ENCODE measurements around the gene PGAM1. TPM values are rescaled to one million over a fixed set of nuclear protein-coding genes. Genes with fewer than 3 reads are reported as not detected.

Gene PGAM1
- polyA plus RNA-seq, 3 donors = 276 to 749 (median 498) TPM

- no peaks in the 10 kb centered on the region for H3K9me3 Mint-ChIP-seq
- Histone ChIP-seq H2AFZ (ENCODE audit: insufficient read depth, low read depth, low read length, poor library complexity, severe bottlenecking) (no peak overlapping the region), H3K4me1 (ENCODE audit: control insufficient read depth in 1 of 2, insufficient read depth in 2 of 2, low read length in 2 of 2) (no peaks in the 10 kb centered on the region), H3K9me3 (replicated peaks in 1 of 2; ENCODE audit: control insufficient read depth in 1 of 2, insufficient read depth in 1 of 2, low read length in 2 of 2) (no peaks in the 10 kb centered on the region), H3K9ac (ENCODE audit: insufficient read depth, low read length, poor library complexity, severe bottlenecking) (no peak overlapping the region), H4K20me1 (ENCODE audit: insufficient read depth, low read length) (no peaks in the 10 kb centered on the region), H3K79me2 (ENCODE audit: insufficient read depth, low read length) (no peaks in the 10 kb centered on the region), H3K27me3 (ENCODE audit: control insufficient read depth in 2 of 2, insufficient read depth in 2 of 2, low read length in 2 of 2) (no peaks in the 10 kb centered on the region), H3K4me2 (replicated peaks; ENCODE audit: extremely low read depth, low read length, poor library complexity, severe bottlenecking) (no peak overlapping the region), H3K27ac (ENCODE audit: low read depth in 1 of 2, low read length in 2 of 2) (peak overlapping the region in 1 of 2 donors; percentile 51), H3K36me3 (replicated peaks in 1 of 2; ENCODE audit: control insufficient read depth in 1 of 2, insufficient read depth in 2 of 2, low read length in 2 of 2) (peaks cover 84 to 99% of the 10 kb centered on the region in 2 donors), H3K4me3 (replicated peaks in 1 of 3; ENCODE audit: low read depth in 2 of 3, low read length in 3 of 3) (no peak overlapping the region)
- no peak for DNase-seq
- no peaks in the 10 kb centered on the region for H3K4me1 Mint-ChIP-seq
- WGBS (ENCODE audit: insufficient coverage) = 100% methylated on average over 5 of the region's 7 CpGs
- no peak overlapping the region for H3K27ac Mint-ChIP-seq
- intact Hi-C loops (cut with micrococcal nuclease) = loop anchor here in 1 of 2 donors (5.0 kb wide), 1 partner anchor 86 kb away; no protein-coding TSS in a partner anchor
- peaks cover 79 to 98% of the 10 kb centered on the region in 2 donors for H3K36me3 Mint-ChIP-seq
- H3K4me3 Mint-ChIP-seq = no peak overlapping the region
- no peak for TF ChIP-seq CTCF (IDR thresholded peaks at IDR 0.05)
- no peaks in the 10 kb centered on the region for H3K27me3 Mint-ChIP-seq (ENCODE audit: low read depth in 3 of 3)
These were observed 40.0 kb downstream of the PGAM1 start for GRCh38 chr10:97465982-97466381.

- Histone ChIP-seq H3K4me3 (replicated peaks in 1 of 3; ENCODE audit: low read depth in 2 of 3, low read length in 3 of 3) (no peak overlapping the region), H3K36me3 (replicated peaks in 1 of 2; ENCODE audit: control insufficient read depth in 1 of 2, insufficient read depth in 2 of 2, low read length in 2 of 2) (peaks cover 81 to 99% of the 10 kb centered on the region in 2 donors), H3K9me3 (replicated peaks in 1 of 2; ENCODE audit: control insufficient read depth in 1 of 2, insufficient read depth in 1 of 2, low read length in 2 of 2) (no peaks in the 10 kb centered on the region), H4K20me1 (ENCODE audit: insufficient read depth, low read length) (no peaks in the 10 kb centered on the region), H2AFZ (ENCODE audit: insufficient read depth, low read depth, low read length, poor library complexity, severe bottlenecking) (no peak overlapping the region), H3K27ac (ENCODE audit: low read depth in 1 of 2, low read length in 2 of 2) (peak overlapping the region in 1 of 2 donors; percentile 51), H3K9ac (ENCODE audit: insufficient read depth, low read length, poor library complexity, severe bottlenecking) (no peak overlapping the region), H3K4me2 (replicated peaks; ENCODE audit: extremely low read depth, low read length, poor library complexity, severe bottlenecking) (no peak overlapping the region), H3K27me3 (ENCODE audit: control insufficient read depth in 2 of 2, insufficient read depth in 2 of 2, low read length in 2 of 2) (no peaks in the 10 kb centered on the region), H3K4me1 (ENCODE audit: control insufficient read depth in 1 of 2, insufficient read depth in 2 of 2, low read length in 2 of 2) (no peaks in the 10 kb centered on the region), H3K79me2 (ENCODE audit: insufficient read depth, low read length) (no peaks in the 10 kb centered on the region)
- no peak for DNase-seq
- intact Hi-C loops (cut with micrococcal nuclease) = loop anchor here in 1 of 2 donors (5.0 kb wide), 1 partner anchor 86 kb away; no protein-coding TSS in a partner anchor
- Mint-ChIP-seq H3K27ac (peak overlapping the region in 1 of 7 donors; percentile 14), H3K9me3 (no peaks in the 10 kb centered on the region), H3K4me3 (no peak overlapping the region), H3K27me3 (ENCODE audit: low read depth in 3 of 3) (no peaks in the 10 kb centered on the region), H3K4me1 (no peaks in the 10 kb centered on the region), H3K36me3 (peaks cover 74 to 96% of the 10 kb centered on the region in 2 donors)
- 94% methylated on average over 3 of the region's 4 CpGs for WGBS (ENCODE audit: insufficient coverage)
- TF ChIP-seq CTCF (IDR thresholded peaks at IDR 0.05) = no peak
These were observed 40.8 kb downstream of the PGAM1 start for GRCh38 chr10:97466755-97467154.
